Stimulated activated CD4-positive, alpha-beta T cell treated with anti-CD3 and anti-CD28 coated beads, TNF-alpha, amount 100 ng/mL, for 48 hours (primary cell): ENCODE measurements around the gene BORCS6.
A peak's percentile ranks its signal among the peaks of the same experiment; 100 is the strongest.

Experiments used
- DNase-seq, 3 donors: peaks; one replicate each; pipeline ENCODE4 v3.0.0-alpha.2; 2020; ENCODE audit warnings: low read depth in 3 of 3

The BORCS6 gene

GRCh38 chr17:8154608-8155155, 35.3 kb downstream of the BORCS6 start:
- DNase-seq = no peak

DNA sequence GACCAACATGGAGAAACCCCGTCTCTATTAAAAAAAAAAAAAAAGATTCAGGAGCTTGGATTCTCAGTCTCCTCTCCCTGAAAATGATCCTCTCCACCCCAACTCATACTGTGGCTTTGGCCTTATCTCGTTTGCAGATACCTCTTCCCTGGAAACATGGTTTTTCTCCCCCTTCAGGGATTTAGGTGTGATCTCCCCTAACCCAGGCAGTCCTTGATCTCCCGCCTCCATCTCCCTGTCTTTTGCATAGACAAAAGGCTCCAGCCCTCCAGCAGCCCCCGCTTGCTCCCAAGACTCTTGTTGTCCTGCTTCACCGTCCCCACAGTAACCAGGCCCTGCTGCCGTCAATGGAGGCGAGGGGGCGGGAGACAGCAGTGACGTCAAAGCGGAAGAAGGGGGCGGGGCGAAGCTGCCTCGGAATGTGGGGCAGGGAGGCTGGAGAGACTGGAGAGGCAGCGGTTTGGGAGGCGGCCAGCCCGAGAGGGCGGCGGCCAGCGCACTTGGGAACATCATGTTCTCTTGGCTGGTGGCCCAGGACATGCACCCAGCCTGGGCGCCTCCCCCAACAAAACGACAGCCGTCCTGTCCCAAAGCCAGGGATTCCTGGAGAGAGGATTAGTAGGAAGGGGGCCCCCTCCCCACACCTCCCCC, 35.9 kb downstream of the BORCS6 start:
- peak; percentile 81 to 84 (median 82) for DNase-seq

DNA sequence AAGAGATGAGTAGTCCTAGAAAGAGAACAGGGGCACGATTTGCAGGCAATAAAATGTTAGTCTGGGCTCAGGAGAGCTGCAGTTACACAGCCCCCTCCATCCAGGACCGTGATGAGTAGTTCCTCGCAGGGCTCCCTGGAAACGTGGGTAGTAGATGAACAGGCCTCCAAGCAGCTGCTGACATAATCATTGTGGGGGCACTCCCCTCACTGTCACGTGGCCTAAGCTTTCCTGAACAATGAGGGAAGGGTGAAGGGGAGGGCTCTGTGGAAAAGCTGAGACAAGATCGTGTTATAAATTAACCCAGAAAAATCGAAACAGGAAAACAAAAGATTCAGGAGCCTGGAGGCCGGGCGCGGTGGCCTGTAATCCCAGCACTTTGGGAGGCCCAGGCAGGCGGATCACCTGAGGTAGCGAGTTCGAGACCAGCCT, 36.4 kb downstream of the BORCS6 start:
- DNase-seq = no peak

- DNase-seq = no peak
These were observed 36.9 kb downstream of the BORCS6 start for GRCh38 chr17:8153031-8153451.

DNA sequence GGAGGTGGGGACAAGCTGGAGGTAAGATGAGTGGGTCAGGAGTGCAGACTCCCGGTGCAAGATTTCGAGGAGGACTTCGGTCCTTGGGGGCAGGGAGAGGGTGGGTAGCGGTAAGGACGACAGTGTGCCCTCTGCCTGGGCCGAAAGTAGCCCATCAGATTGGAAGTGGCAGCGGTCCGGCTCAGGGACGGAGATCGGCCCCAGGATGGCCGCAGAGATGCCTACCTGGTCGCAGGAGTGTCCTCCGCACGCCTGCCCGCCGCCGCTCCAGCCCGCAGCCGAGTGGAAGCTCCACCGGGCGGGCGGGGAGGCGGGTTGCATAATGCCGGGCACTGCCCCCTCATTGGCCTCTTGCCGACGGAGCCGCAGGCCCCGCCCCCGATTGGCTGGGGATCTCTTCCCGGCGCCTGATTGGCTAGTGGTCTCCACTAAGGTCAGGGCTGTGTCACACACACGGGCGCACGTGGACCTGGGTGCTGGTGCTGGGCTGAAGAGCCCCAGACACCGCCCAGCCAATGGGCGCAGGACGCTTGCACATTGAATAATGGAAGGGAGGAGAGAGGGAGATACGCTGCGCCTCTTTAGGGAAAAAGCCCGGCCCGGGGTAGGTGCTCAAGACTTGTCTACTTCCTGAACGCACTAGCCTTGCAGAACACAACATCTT, 37.7 kb downstream of the BORCS6 start, which contains the start of gene PER1:
Gene PER1, minus strand, starts transcription at position 293 of the 664 bp plus-strand sequence. CDS start 1,698 bp downstream, outside the sequence.
- peak; percentile 80 to 91 (median 87) for DNase-seq

- no peak for DNase-seq
These were observed 38.3 kb downstream of the BORCS6 start for GRCh38 chr17:8151641-8152111.

DNA sequence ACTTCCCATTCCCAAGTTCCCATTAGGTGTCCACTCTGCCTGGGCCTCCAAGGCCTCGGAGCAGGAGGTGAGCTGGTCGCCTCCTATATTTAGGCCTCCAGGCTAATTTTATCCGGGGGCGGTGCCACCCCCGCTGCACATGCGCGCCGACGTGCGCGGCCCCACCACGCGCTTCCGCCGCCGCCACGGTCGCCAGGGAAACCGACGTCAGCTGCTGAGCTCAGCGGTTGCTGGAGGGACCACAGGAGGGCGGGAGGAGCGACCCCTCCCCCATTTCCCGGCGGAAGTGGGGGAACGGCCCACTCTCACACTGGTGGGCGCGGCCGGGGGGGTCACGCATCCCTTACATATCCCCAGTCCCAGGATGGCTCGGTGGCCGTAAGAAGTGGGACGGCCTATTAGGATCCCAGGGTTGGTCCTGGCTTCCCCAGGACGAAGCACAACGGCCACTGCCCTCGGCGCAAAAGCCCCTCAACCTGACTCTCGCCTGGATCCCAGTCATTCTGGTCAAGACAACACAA, 38.8 kb downstream of the BORCS6 start:
- DNase-seq = peak; percentile 70 to 79 (median 72)

DNA sequence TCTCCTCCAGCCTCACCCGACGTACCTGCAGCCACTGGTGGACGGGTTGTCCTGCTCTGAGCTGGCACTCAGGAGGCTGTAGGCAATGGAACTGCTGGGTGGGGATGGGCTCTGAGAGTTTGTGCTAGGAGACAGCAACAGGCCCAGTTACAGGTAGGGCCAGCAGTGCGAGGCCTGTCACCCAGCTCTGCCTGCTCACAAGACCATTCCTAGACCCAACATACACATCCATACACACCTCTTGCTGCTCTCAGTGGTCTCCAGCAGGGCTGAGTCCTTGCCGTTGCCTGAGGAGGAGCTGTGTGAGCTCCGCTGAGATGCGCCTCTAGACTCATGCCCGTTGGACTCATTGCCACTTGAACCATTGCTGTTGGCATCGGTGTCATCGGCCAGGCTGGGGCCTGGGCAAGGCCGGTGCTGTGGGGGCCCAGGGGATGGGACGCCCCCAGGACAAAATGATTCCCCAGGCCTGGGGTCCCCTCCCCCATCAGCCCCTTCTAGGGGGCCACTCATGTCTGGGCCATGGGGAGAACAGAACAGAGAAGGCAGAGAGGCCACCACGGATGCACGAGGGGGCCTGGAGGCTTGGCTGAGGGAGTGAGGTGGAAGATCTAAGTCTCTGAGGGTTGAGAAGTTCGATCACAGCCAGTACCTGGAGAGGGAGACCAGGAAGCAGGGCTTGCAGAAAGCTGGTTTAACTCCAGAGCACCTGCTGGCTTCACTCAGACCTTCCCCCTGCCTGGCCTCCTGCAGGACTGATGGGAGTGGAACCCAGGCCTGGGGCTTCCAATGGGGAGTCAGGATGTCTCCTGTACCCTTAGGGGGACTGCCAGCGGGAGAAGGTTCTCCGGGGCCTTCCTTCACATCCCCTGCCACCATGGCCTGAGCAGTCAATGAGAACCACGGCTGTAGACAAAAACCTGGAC, 39.5 kb downstream of the BORCS6 start:
- no peak for DNase-seq

- DNase-seq = no peak
These were observed 40.4 kb downstream of the BORCS6 start for GRCh38 chr17:8149419-8150193.

- DNase-seq = no peak
These were observed 41.4 kb downstream of the BORCS6 start for GRCh38 chr17:8148560-8148959.

DNA sequence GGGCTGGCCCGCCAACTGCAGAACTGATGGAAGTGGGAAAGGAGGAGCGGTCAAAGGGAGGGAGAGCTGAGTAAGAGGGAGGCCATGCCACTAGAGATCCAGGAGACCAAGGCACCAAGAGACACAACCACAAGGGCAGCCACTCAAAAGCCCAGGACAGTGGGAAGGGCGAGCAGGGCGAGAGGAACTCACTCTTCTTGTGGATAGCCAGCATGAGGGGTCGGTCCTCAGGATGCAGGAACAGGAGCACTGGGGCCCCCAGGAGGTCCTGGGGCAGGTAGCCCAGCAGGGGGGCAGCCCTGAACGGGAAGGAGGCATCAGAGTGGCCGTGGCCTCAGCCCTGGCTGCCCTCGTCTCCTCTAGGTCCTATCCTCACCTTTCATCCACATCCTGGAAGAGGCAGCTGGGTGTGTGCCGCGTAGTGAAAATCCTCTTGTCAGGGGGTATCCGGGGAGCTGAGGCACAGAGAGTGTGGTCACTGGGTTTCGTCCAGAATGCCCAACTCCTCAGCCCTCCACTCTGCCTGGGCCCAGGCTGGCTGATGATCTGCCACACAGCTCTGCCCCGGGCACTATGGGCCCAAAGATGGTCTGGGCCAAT, 42.1 kb downstream of the BORCS6 start:
- no peak for DNase-seq

GRCh38 chr17:8147141-8147804, 42.7 kb downstream of the BORCS6 start:
- no peak for DNase-seq

- no peak for DNase-seq
These were observed 43.4 kb downstream of the BORCS6 start for GRCh38 chr17:8146381-8147140.

GRCh38 chr17:8145811-8146210, 44.2 kb downstream of the BORCS6 start:
- no peak for DNase-seq

- DNase-seq = no peak
These were observed 45.4 kb downstream of the BORCS6 start for GRCh38 chr17:8144401-8145231.

DNA sequence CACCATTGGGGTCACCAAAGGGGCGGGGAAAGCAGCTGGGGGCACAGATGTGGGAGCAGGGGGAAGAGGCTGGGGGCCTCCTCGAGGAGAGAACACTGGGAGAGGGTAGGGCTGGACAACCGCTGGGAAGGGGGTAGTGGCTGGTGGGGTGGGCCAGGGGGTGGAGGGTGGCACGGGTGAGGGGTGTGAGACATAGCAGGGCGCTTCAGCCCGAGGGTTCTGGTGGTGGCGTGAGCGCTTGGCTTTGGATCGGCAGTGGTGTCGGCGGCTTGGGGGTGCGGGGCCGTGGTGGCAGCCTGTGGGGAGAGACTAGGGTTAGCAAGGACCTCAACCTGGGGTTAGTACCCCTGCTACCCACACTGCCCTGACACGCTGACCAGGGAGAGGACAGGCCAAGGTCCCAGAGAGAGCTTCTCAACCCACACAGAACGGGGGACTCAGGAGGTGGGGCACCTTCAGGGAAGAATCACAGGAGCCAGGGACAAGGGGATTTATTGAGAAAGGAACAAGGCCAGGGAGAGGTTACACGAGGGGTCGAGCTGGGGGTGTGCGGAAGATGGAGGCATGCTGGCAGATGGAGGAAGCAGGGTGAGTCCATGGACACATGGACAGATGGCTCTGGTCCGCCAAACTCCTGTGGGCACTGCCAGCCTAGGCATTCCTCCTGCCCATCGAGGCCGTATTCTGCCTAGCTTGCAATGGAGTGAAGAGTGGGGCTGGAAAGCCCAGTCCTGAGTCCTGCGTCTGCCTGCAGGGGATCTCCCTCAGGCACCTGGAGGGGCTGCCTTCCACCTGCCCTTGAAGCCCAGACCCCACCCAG, 46.2 kb downstream of the BORCS6 start:
- DNase-seq = no peak

DNA sequence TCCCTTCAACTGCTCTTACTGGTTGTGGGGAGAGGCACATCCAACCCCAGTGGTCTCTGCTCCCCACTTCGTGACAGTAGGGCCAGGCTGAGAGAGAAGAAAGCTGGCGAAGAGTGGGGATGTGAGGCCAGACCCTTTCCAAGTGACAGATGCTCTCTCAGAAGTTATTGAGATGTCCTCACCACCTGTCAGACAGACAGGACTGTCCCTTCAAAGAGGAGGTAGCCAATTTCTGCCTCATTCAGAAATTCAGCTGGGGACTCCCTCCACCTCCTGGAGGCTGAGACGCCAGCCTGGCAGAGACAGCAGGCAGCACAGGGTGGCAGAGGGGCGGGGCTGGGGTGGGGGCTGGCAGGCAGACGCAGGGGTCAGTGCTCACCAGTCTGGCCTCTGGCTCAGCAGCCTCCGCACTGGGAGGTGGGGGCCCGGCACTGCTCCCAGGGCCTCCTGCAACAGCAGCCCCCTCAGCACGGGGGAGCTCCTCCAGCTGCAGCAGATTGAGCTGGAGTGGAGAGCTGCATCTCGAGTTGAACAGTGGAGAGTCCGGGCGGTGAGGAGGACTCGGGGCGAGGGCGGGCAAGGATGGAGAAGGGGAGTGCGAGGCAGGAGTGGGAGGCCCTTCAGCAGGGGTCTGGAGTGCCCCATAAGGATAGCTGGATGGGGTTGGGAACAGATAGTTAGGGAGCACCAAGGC, 46.9 kb downstream of the BORCS6 start:
- DNase-seq = no peak
